ENCODE results near the gene SVOPL.
A peak's percentile ranks its signal among the peaks of the same experiment; 100 is the strongest.

Gene SVOPL

GRCh38 chr7:138658889-138659288 lies 42.3 kb downstream of the SVOPL start:
- DNase-seq: no peak

GRCh38 chr7:138657854-138658386 lies 43.2 kb downstream of the SVOPL start:
- no peak for DNase-seq

- no peak for DNase-seq
These were observed 44.2 kb downstream of the SVOPL start for GRCh38 chr7:138656952-138657351.

GRCh38 chr7:138654616-138655015 lies 46.5 kb downstream of the SVOPL start:
- no peak for DNase-seq

GRCh38 chr7:138649506-138649905 lies 51.7 kb downstream of the SVOPL start:
- DNase-seq: no peak

GRCh38 chr7:138645284-138645683 lies 55.9 kb downstream of the SVOPL start:
- DNase-seq: no peak

- no peak for DNase-seq
These were observed 68.1 kb downstream of the SVOPL start for GRCh38 chr7:138632826-138633602.

- DNase-seq: no peak
These were observed 68.8 kb downstream of the SVOPL start for GRCh38 chr7:138632384-138632783.

- no peak for DNase-seq
These were observed 71.0 kb downstream of the SVOPL start for GRCh38 chr7:138630059-138630610.

GRCh38 chr7:138627361-138627760 lies 73.8 kb downstream of the SVOPL start:
- no peak for DNase-seq

GRCh38 chr7:138626846-138627245 lies 74.3 kb downstream of the SVOPL start:
- no peak for DNase-seq

GRCh38 chr7:138625849-138626230 lies 75.3 kb downstream of the SVOPL start:
- DNase-seq: no peak

- DNase-seq: no peak
These were observed 75.9 kb downstream of the SVOPL start for GRCh38 chr7:138625084-138625848.

- no peak for DNase-seq
These were observed 78.3 kb downstream of the SVOPL start for GRCh38 chr7:138622841-138623240.

- no peak for DNase-seq
These were observed 82.2 kb downstream of the SVOPL start for GRCh38 chr7:138618933-138619332.

- no peak for DNase-seq
These were observed 82.7 kb downstream of the SVOPL start for GRCh38 chr7:138618506-138618905.

- no peak for DNase-seq
These were observed 85.1 kb downstream of the SVOPL start for GRCh38 chr7:138616085-138616484.

- no peak for DNase-seq
These were observed 87.5 kb downstream of the SVOPL start for GRCh38 chr7:138613630-138614029.

GRCh38 chr7:138610671-138611170 lies 90.4 kb downstream of the SVOPL start:
- no peak for DNase-seq

- DNase-seq: peak; percentile 39
These were observed 92.9 kb downstream of the SVOPL start for GRCh38 chr7:138608275-138608674.

- DNase-seq: no peak
These were observed 93.7 kb downstream of the SVOPL start for GRCh38 chr7:138607216-138608126.

GRCh38 chr7:138606236-138606635 lies 94.9 kb downstream of the SVOPL start:
- no peak for DNase-seq
